GM19238 (cell line): ENCODE measurements around the gene CXCL12.

Source experiments
- DNase-seq: peaks from one replicate; pipeline ENCODE4 v3.0.0; 2011; ENCODE audit warnings: low spot score; ENCODE audit not compliant: insufficient read length

Gene CXCL12

DNA sequence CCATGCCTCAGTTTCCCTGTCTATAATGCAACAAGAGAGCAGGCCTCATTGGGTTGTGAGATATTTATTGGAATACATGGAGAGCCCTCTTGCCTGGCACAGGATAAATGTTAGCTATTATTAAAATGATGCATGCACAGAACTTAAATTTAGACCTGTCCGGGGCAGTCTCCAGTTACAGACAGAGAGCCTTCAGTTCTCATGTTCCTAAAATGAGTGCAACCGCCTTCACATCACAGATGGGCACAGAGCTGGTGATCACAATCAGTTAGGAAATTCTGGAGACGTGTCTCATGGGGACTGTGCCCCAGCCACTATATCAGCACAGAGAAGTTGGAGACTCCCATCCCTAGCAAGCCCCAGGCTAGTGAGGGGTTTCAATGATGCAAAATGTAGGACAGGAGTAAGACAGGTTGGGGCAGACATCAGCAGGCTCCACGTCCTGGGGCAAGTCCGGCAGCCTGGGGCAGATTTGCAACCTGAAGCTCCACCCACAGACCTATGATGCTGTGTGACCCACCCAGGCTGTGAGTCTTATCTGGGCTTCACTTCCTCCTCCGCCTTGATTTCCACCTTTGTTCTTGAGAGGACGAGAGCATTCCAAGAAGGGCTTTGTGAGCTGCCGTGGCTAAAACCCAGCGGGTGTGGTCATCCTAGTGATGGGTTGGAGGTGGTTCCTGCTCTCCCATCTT is 49.4 kb downstream of the CXCL12 start:
- no peak for DNase-seq

DNA sequence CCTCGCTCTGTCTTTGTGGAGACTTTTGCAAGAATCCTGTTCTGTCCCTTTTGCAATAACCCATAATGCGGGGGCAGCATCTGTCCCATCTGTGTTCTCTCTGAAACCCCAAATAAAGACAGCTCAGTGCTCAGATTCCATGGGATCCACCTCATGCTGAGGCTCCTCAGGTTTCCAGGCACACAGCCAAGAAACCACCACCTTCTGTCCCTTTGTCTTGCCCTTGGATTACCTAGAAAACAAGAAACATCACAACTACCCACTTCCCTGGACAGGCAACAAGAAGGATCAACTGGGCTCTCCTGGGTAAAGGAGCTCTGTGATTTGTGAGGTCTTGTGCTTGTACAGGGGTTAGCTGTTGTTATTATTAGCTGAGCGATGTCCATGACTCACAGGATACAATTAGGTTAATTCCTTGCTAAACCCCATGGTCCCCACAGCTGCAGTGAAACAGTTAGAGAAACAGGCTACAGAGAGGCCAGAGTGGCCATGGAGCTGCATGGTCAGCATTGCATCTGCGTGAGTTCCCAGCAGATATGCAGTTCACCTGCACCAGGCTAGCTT is 50.2 kb downstream of the CXCL12 start:
- DNase-seq = no peak

DNA sequence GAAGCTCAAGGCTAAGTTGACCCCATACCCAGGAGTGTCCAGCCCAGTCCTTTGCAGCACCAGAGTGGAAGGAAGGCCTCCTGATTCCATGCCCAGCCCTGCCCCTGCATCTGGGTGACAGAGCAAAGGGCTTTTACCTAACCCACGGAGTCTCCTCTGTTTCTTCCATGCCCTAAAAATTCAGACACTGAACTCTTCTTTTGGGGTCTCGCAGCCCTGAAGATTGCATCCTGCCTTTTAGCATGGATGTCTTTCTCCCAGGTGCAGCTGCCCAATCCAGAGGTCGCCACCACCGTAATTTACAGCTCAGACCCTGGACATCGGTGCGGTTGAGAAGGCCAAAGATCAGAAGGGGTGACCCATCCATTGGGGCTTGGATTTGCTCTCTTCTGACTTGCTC is 50.8 kb downstream of the CXCL12 start:
- no peak for DNase-seq

DNA sequence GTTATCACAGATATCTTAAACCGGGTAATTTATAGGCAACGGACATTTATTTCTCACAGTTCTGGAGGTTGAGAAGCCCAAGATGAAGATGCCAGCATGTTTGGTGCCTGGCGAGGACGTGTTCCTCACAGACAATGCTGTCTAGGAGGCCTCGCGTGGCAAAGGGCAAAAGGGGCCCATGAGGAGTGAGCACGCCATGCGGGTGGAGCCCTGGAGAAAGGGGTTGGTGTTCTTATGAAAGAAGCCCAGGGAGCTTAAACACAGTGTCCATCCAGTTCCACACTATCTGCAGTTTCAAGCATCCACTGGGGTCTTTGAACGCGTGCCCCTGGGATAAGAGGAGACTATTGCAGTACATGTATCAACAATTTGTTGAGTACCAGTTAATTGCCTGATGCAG is 51.4 kb downstream of the CXCL12 start:
- DNase-seq = no peak

DNA sequence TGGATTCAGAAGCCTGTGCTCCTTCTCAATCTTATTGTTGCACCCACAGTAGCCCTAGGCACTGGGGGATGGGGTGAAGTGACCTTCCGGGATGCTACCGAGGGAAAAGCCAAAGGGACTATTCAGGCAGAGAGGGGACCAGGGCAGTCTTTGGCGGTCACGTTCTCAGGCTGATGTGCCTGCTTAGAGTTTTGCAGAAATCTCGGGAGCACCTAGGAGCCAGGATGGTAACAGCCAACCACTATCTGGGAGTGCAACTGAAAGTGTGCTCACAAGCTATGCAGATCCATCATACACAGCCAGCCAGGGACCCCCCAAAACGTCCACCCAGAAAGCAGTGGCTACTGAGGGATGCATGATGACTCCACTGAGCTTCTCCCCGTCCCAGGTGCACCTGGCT is 52.4 kb downstream of the CXCL12 start:
- no peak for DNase-seq

DNA sequence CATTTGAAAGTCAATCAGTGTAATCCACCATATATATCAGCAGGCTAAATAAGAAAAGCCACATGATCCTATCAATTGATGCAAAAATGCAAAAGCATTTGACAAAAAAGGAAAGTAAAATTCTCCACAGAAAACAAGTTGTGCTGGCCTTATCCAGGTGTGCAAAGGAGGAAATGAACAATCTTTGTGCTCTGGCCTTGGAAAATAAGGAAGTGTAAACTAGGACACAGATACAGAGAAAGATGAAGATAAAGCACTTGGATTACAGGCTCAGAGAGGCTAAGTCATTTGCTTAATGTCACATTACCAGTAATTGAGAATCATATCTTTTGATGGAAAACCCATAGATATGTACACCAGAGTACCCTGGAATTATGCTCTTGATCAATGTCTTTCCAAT is 54.5 kb downstream of the CXCL12 start:
- DNase-seq = no peak

DNA sequence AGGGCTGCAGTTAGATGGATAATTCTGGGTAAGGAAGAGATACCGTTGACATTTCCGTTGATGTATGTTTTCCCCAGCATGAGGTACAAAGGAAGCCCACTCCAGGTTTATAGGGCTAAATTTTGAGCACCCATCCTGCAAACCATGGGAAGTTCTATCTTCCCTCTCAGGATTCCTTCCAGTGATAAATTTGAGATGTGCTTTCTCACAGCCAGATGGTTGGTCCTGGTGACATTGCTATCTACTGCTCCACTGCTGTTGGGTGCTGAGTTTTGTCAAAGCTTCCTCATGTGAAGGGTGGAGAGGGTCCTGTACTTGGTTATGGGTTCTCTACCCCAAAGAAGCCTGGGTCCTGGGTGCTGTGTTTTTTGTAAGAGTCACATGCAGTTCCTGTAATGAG is 57.4 kb downstream of the CXCL12 start:
- no peak for DNase-seq
